HEK293T (cell line): Measurements from ENCODE around the gene STAB1.

Source experiments
- CTCF ChIA-PET: fragments of 350-600 bp; formaldehyde crosslinking; extraction: SDS; loops from one replicate; lab custom pipeline; 2021; ENCODE audit warnings: antibody characterized with exemption, inconsistent platforms; lab: Yijun Ruan, JAX
- POLR2A ChIA-PET: fragments of 350-600 bp; formaldehyde crosslinking; extraction: SDS; loops from one replicate; lab custom pipeline; 2020; ENCODE audit warnings: antibody characterized with exemption, inconsistent platforms; lab: Yijun Ruan, JAX
- DNase-seq: peaks from one replicate; pipeline ENCODE4 v3.0.0; 2012; ENCODE audit warnings: mixed read lengths; ENCODE audit errors: extremely low spot score
- ARNT ChIP-seq: fragments of 450-650 bp; IDR thresholded peaks from 2 replicates; pipeline ENCODE4 v1.6.1; 2017; ENCODE audit warnings: mild to moderate bottlenecking
- BHLHE40 ChIP-seq: fragments of 450-650 bp; IDR thresholded peaks from 2 replicates; pipeline ENCODE4 v1.6.1; 2016; ENCODE audit warnings: mild to moderate bottlenecking, moderate library complexity, borderline replicate concordance
- CTBP1 ChIP-seq: fragments of 450-650 bp; IDR thresholded peaks from 2 replicates; pipeline ENCODE4 v1.6.1; 2016; ENCODE audit warnings: borderline replicate concordance
- ELF4 ChIP-seq: fragments of 450-650 bp; IDR thresholded peaks from 2 replicates; pipeline ENCODE4 v1.6.1; 2017; ENCODE audit warnings: antibody characterized with exemption
- FOXA1 ChIP-seq: fragments of 450-650 bp; IDR thresholded peaks from 2 replicates; pipeline ENCODE4 v1.6.1; 2016; ENCODE audit warnings: mild to moderate bottlenecking
- FOXK2 ChIP-seq: fragments of 450-650 bp; IDR thresholded peaks from 2 replicates; pipeline ENCODE4 v1.6.1; 2016; ENCODE audit warnings: mild to moderate bottlenecking
- FOXM1 ChIP-seq: fragments of 450-650 bp; IDR thresholded peaks from 2 replicates; pipeline ENCODE4 v1.6.1; 2017; ENCODE audit warnings: mild to moderate bottlenecking, borderline replicate concordance
- HDGF ChIP-seq: fragments of 450-650 bp; IDR thresholded peaks from 2 replicates; pipeline ENCODE4 v1.6.1; 2017; ENCODE audit warnings: antibody characterized with exemption, borderline replicate concordance
- L3MBTL2 ChIP-seq: fragments of 450-650 bp; conservative IDR thresholded peaks from 2 replicates; pipeline ENCODE4 v1.6.1; 2016; ENCODE audit warnings: mild to moderate bottlenecking
- LEF1 ChIP-seq: fragments of 450-650 bp; IDR thresholded peaks from 2 replicates; pipeline ENCODE4 v1.6.1; 2017; ENCODE audit warnings: mild to moderate bottlenecking, borderline replicate concordance
- NFRKB ChIP-seq: fragments of 450-650 bp; IDR thresholded peaks from 2 replicates; pipeline ENCODE4 v1.6.1; 2016; ENCODE audit warnings: mild to moderate bottlenecking, moderate library complexity
- SP1 ChIP-seq: fragments of 450-650 bp; IDR thresholded peaks from 2 replicates; pipeline ENCODE4 v1.6.1; 2017
- SUZ12 ChIP-seq: fragments of 450-650 bp; IDR thresholded peaks from 2 replicates; pipeline ENCODE4 v1.6.1; 2016; ENCODE audit warnings: mild to moderate bottlenecking
- TARDBP ChIP-seq: fragments of 450-650 bp; IDR thresholded peaks from 2 replicates; pipeline ENCODE4 v1.6.1; 2016
- ZNF384 ChIP-seq: fragments of 450-650 bp; IDR thresholded peaks from 2 replicates; pipeline ENCODE4 v1.6.1; 2016
- TF ChIP-seq, protein P1 (sequence below): fragments of 450-650 bp; IDR thresholded peaks from 2 replicates; pipeline ENCODE4 v1.6.1; 2016

The STAB1 gene

DNA sequence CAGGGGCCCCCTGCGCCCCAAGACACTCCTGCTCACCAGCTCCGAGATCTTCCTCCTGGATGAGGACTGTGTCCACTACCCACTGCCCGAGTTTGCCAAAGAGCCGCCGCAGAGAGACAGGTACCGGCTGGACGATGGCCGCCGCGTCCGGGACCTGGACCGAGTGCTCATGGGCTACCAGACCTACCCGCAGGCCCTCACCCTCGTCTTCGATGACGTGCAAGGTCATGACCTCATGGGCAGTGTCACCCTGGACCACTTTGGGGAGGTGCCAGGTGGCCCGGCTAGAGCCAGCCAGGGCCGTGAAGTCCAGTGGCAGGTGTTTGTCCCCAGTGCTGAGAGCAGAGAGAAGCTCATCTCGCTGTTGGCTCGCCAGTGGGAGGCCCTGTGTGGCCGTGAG, 3.1 kb upstream of the STAB1 start:
- no peak for DNase-seq
- TF ChIP-seq FOXA1 (no peak), TARDBP (no peak)
- CTCF ChIA-PET, result no interaction called here
- POLR2A ChIA-PET, result no interaction called here

DNA sequence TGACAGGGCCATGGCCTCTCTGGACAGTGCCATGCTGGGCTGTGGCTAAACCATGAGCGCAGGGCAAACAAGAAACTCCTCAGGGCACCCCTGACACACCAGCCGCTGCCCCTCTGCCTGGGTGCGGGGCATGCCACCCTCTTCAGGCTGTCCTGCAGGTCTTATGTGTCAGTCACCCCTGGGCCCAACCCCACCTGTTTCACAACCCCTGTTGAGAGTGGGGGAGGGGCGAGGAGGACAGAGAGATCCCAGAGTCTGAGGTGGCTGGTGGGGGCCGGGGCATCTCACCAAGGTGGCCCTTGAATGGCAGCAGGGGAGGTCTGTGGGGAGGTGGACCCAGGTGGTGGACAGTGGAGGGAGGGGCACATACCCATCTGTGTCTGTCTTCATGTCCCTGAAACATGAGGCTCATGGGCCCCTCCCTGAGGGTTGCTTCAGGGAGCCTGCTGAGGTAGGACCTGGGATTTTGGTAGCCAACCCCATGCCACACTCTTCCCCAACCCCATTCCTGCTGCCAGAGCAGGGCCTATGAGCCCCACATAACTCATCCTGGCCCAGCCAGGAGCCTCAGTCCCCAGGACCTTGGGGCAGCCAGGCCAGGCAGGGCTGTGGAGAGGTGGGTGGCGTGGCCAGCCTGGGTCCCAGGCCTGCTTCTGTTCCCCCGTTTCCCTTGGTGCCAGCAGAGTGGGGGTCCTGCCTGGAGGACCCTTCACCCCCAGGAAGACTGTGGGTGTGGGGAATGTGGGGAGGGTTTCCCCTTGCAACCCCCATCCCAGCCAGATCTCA, 1.7 kb upstream of the STAB1 start:
- DNase-seq, result no peak
- TF ChIP-seq LEF1 (no peak), BHLHE40 (no peak), FOXA1 (no peak), ELF4 (no peak), ZNF384 (no peak)
- POLR2A ChIA-PET, result no interaction called here
- CTCF ChIA-PET, result no interaction called here

DNA sequence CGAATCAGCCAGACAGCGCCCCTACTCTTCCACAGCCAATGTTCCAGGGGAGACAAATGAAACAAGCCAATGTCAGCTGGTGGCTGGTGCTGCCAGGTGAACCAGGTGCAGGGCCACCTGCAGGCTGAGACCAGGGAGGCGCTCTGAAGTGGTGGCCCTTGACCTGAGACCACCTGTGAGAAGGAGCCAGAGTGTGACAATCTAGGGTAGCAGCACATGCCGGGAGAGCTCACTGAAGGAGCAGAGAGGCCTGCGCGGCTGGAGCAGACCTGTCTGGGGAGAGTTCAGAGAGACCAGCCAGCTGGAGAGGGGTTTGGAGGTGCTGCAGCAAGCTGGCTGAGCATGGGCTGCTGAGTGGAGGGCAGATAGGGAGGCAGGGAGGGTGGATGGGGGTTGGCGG, 693 bp upstream of the STAB1 start:
- POLR2A ChIA-PET, result no interaction called here
- DNase-seq, result no peak
- CTCF ChIA-PET, result no interaction called here
- no peak for TF ChIP-seq CTBP1
- no peak for TF ChIP-seq NFRKB
- TF ChIP-seq FOXM1, result no peak
- no peak for TF ChIP-seq ELF4
- TF ChIP-seq ZNF384, result no peak
- no peak for TF ChIP-seq FOXA1
- no peak for TF ChIP-seq HDGF
- TF ChIP-seq SUZ12, result no peak
- TF ChIP-seq L3MBTL2, result no peak
- no peak for TF ChIP-seq TARDBP
- TF ChIP-seq ARNT, result no peak
- TF ChIP-seq, protein P1, sequence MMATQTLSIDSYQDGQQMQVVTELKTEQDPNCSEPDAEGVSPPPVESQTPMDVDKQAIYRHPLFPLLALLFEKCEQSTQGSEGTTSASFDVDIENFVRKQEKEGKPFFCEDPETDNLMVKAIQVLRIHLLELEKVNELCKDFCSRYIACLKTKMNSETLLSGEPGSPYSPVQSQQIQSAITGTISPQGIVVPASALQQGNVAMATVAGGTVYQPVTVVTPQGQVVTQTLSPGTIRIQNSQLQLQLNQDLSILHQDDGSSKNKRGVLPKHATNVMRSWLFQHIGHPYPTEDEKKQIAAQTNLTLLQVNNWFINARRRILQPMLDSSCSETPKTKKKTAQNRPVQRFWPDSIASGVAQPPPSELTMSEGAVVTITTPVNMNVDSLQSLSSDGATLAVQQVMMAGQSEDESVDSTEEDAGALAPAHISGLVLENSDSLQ, result no peak
- TF ChIP-seq SP1, result no peak
- TF ChIP-seq FOXK2, result no peak
- TF ChIP-seq BHLHE40, result no peak
- no peak for TF ChIP-seq LEF1

DNA sequence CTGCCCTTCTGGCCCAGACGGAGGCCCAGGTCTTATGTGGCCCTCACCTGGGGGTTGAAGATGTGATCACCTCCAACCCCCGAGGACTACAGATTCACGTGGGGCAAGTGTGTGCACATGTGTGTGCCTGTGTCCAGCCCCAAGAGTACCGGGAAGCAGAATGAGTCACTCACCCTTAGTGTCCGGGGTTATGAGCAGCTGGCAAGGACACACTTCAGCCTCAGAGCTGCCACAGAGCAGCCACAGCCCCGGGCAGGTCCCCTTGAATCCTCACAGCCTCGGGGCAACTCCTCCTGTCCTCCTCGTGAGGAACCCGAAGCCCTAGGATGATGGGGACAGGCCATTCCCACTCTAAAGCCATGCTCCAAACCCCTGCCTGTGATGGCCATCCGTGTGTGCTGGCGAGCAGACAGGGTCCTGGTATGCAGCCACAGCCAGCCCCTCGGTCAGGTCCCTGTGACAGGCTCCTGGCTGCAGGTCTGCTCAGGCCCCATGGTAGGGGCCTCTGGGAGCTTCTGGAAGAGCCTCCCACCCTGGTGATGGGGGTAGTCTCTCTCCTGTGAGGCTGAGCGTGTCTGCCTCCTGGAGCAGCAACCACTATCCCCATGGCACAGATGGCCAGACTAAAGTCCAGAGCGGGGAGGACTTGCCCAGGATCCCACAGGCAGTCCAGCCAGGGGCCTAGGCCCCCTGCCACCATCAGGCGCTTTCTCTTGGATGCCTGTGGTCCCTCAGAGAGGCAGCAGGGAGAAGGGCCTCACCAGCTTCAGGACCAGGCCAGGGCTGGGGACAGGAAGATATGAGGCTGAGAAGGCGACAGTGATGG, 852 bp downstream of the STAB1 start:
- CTCF ChIA-PET, result no interaction called here
- no peak for DNase-seq
- POLR2A ChIA-PET, result no interaction called here
- TF ChIP-seq CTBP1 (no peak), ELF4 (no peak)

DNA sequence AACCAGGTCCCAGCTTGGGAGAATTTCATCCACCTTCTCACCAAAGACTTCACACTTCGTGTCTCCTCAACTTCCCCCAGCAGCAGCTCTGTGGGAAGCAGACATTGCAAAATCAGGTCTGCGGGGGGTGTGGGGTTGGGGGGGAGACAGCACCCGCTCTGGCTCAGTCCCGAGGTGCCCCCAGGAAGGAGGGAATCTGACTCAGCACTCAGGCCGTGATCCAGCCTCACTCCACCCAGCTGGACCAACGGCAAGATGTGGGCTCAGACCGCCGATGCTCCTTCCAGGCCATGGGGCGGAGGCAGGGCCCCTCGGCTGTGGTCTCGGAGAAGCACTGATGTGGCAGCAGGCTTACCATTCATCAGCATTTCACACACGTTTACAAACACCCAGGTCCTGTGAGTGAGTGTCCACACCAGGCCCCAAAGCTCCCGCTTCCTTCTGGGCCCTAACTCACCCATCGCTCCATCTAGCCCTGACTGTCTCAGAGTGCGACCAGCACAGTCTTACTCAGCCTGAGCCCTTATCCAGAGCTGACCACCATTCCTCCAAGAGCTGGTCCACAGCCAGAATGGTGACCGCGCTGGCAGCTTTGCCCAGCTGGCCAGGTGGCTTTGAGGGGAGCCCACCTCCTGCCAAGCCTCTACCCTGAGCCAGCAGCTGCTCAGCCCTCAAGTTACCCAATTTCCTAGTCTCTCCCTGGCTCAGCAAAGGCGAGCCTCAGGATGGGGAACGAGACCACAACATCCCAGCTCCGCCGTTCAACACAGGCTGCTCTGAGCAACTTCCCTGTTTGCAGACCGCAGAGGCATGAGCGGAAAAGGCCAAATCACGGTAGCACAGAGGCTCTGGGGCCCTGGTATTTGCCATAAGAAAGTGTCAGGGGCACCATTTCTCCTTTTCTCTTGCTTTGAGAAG, 3.3 kb downstream of the STAB1 start:
- TF ChIP-seq, protein P1, result no peak
- no peak for TF ChIP-seq LEF1
- CTCF ChIA-PET, result no interaction called here
- no peak for DNase-seq
- POLR2A ChIA-PET, result no interaction called here

DNA sequence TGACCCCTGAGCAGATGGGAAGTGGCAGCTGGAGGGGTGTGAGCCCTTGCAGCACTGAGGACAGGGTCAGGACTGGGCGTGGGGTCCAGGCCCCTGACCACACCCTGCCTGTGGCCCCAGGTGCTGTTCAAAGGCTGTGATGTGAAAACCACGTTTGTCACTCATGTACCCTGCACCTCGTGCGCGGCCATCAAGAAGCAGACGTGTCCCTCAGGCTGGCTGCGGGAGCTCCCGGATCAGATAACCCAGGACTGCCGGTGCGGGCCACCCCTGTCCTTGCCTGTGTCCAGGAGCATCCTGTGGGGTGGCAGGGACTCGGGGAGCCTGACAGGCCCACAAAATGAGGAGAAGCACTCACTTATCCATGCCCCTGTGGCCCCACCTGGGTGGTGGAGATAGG, 5.9 kb downstream of the STAB1 start:
- ChIA-PET CTCF (no interaction called here), POLR2A (no interaction called here)
- no peak for DNase-seq
- TF ChIP-seq CTBP1 (no peak), ELF4 (no peak), FOXM1 (no peak), SUZ12 (no peak), ZNF384 (no peak), L3MBTL2 (no peak), ARNT (no peak), HDGF (no peak)

DNA sequence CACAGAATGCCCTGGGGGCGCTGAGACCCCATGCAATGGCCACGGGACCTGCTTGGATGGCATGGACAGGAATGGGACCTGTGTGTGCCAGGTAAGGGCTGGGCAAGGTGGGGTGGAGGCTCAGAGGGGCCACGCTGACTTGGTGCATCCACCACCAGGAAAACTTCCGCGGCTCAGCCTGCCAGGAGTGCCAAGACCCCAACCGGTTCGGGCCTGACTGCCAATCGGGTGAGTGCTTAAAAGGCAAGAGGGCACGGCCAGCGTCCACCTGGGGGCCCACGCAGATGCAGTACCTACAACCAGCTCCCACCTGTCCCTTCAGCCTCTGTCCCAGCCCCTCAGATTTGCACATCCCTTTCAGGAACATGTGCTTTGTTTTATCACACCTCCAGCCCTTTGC, 6.9 kb downstream of the STAB1 start:
- ChIA-PET CTCF (no interaction called here), POLR2A (no interaction called here)
- no peak for DNase-seq
- no peak for TF ChIP-seq CTBP1
- TF ChIP-seq HDGF, result no peak
- no peak for TF ChIP-seq TARDBP
- TF ChIP-seq SUZ12, result no peak
- TF ChIP-seq FOXM1, result no peak
- no peak for TF ChIP-seq ELF4
- TF ChIP-seq, protein P1, result no peak
- no peak for TF ChIP-seq FOXK2
